GM23338 (cell line): ENCODE measurements around the gene MCAT. TPM values are rescaled to one million over a fixed set of nuclear protein-coding genes. Genes with fewer than 3 reads are reported as not detected.

Experiments used
- ATAC-seq: fragments of 200-7000 bp; cut with Tn5 transposase; 3 replicates; pipeline ENCODE4 v1.9.1; 2020
- DNase-seq: peaks from one replicate; pipeline ENCODE4 v3.0.0-alpha.2; 2015; ENCODE audit warnings: low spot score
- H2AFZ ChIP-seq: fragments of 200-600 bp; sonication (generic); 2 replicates; pipeline ENCODE4 v1.8.0; 2016; ENCODE audit warnings: antibody characterized with exemption, mild to moderate bottlenecking, moderate library complexity
- H3F3A ChIP-seq: fragments of 200-600 bp; sonication (generic); replicated peaks from 2 replicates; pipeline ENCODE4 v1.8.0; 2017; ENCODE audit warnings: antibody characterized with exemption, mixed run types, low read depth
- H3K27ac ChIP-seq: fragments of 200-600 bp; sonication (generic); 2 replicates; pipeline ENCODE4 v1.6.1; 2016; ENCODE audit warnings: low read depth
- H3K27me3 ChIP-seq: fragments of 200-600 bp; sonication (generic); 2 replicates; pipeline ENCODE4 v1.8.0; 2016; ENCODE audit warnings: mild to moderate bottlenecking, mixed run types, moderate library complexity; ENCODE audit not compliant: insufficient read depth
- H3K36me3 ChIP-seq: fragments of 200-600 bp; sonication (generic); 2 replicates; pipeline ENCODE4 v1.8.0; 2016; ENCODE audit warnings: mild to moderate bottlenecking; ENCODE audit not compliant: insufficient read depth
- H3K4me1 ChIP-seq: fragments of 200-600 bp; sonication (generic); 2 replicates; pipeline ENCODE4 v1.8.0; 2016; ENCODE audit warnings: mild to moderate bottlenecking, moderate library complexity; ENCODE audit not compliant: insufficient read depth
- H3K4me2 ChIP-seq: fragments of 200-600 bp; sonication (generic); 2 replicates; pipeline ENCODE4 v1.7.1; 2017; ENCODE audit warnings: mixed run types
- H3K4me3 ChIP-seq: fragments of 200-600 bp; sonication (generic); 2 replicates; pipeline ENCODE4 v1.6.1; 2016; ENCODE audit warnings: mixed run types
- H3K79me2 ChIP-seq: fragments of 200-600 bp; sonication (generic); replicated peaks from 2 replicates; pipeline ENCODE4 v1.8.0; 2017; ENCODE audit warnings: mild to moderate bottlenecking; ENCODE audit not compliant: insufficient read depth
- H3K9me2 ChIP-seq: fragments of 200-600 bp; sonication (generic); 2 replicates; pipeline ENCODE4 v1.8.0; 2017; ENCODE audit not compliant: insufficient read depth
- H4K20me1 ChIP-seq: fragments of 200-600 bp; sonication (generic); replicated peaks from 2 replicates; pipeline ENCODE4 v1.8.0; 2017; ENCODE audit warnings: mild to moderate bottlenecking; ENCODE audit not compliant: insufficient read depth
- H3K27ac Mint-ChIP-seq: 2 replicates; pipeline ENCODE4 v1.8.0; 2020; ENCODE audit warnings: inconsistent platforms, mild to moderate bottlenecking, moderate library complexity, mixed read lengths
- H3K27me3 Mint-ChIP-seq: 3 replicates; pipeline ENCODE4 v1.8.0; 2022; ENCODE audit warnings: low read depth, mild to moderate bottlenecking, moderate library complexity, mixed read lengths, inconsistent platforms; ENCODE audit not compliant: insufficient read depth, poor library complexity
- H3K36me3 Mint-ChIP-seq: 3 replicates; pipeline ENCODE4 v1.8.0; 2021; ENCODE audit warnings: low read depth, mild to moderate bottlenecking, inconsistent platforms, moderate library complexity, mixed read lengths
- H3K4me1 Mint-ChIP-seq: 3 replicates; pipeline ENCODE4 v1.8.0; 2020; ENCODE audit warnings: mild to moderate bottlenecking, inconsistent platforms, mixed read lengths
- H3K4me3 Mint-ChIP-seq: 3 replicates; pipeline ENCODE4 v1.8.0; 2021; ENCODE audit warnings: moderate library complexity, mild to moderate bottlenecking, inconsistent platforms, mixed read lengths
- H3K9me3 Mint-ChIP-seq: 3 replicates; pipeline ENCODE4 v1.8.0; 2020; ENCODE audit warnings: moderate library complexity, mild to moderate bottlenecking, inconsistent platforms, mixed read lengths
- CREB1 ChIP-seq: fragments of 250-450 bp; sonication (Bioruptor Pico); IDR thresholded peaks from 2 replicates; pipeline ENCODE4 v1.5.0; 2020; ENCODE audit warnings: low read depth, mild to moderate bottlenecking, moderate library complexity
- EZH2 ChIP-seq: fragments of 200-600 bp; sonication (generic); IDR thresholded peaks from one replicate; pipeline ENCODE4 v1.8.0; 2017; ENCODE audit warnings: antibody characterized with exemption, mild to moderate bottlenecking, low read depth; ENCODE audit not compliant: unreplicated experiment
- EZH2phosphoT487 ChIP-seq: fragments of 200-600 bp; sonication (generic); IDR thresholded peaks from one replicate; pipeline ENCODE4 v1.8.1; 2018; ENCODE audit warnings: antibody characterized with exemption; ENCODE audit not compliant: unreplicated experiment
- JUNB ChIP-seq: IDR thresholded peaks from one replicate; pipeline ENCODE4 v1.6.1; 2016; ENCODE audit warnings: antibody characterized with exemption; ENCODE audit not compliant: unreplicated experiment
- NANOG ChIP-seq: IDR thresholded peaks from 2 replicates; pipeline ENCODE4 v1.6.1; 2016; ENCODE audit warnings: antibody characterized with exemption, borderline replicate concordance
- POLR2AphosphoS5 ChIP-seq: IDR thresholded peaks from 2 replicates; pipeline ENCODE4 v1.6.1; 2016; ENCODE audit warnings: antibody characterized with exemption, low read depth
- REST ChIP-seq: IDR thresholded peaks from one replicate; pipeline ENCODE4 v1.6.1; 2018; ENCODE audit warnings: antibody characterized with exemption; ENCODE audit not compliant: unreplicated experiment
- STAT1 ChIP-seq: IDR thresholded peaks from one replicate; pipeline ENCODE4 v1.6.1; 2016; ENCODE audit warnings: antibody characterized with exemption; ENCODE audit not compliant: unreplicated experiment
- ZNF331 ChIP-seq: fragments of 250-450 bp; sonication (Bioruptor Pico); IDR thresholded peaks from 2 replicates; pipeline ENCODE4 v1.5.0; 2020; ENCODE audit warnings: low read depth, mild to moderate bottlenecking, moderate library complexity
- polyA plus RNA-seq: library from polyadenylated mRNA; unstranded; fragments of >200 nt; fragmentation: Nextera tagmentation; extraction: Ambion mirVana; gene quantifications from 2 replicates; pipeline ENCODE4 v1.2.1, GENCODE V29; 2016
- total RNA-seq: library from RNA; depleted of rRNA; stranded (reverse); fragments of >200 nt; shearing (Covaris generic); gene quantifications from 2 replicates; pipeline ENCODE4 v1.2.3, GENCODE V29; 2014
- TF ChIP-seq, protein P1 (sequence below): fragments of 250-450 bp; sonication (Bioruptor Pico); IDR thresholded peaks from 2 replicates; pipeline ENCODE4 v1.5.0; 2020; ENCODE audit warnings: mild to moderate bottlenecking, moderate library complexity
- TF ChIP-seq, protein P2 (sequence below): IDR thresholded peaks from 2 replicates; pipeline ENCODE4 v1.6.1; 2016; ENCODE audit warnings: antibody characterized with exemption

The MCAT gene
- total and polyA plus RNA-seq, 2 experiments from 2014 or later: 9.7 to 16.9 TPM

GRCh38 chr22:43176090-43176489, 32.9 kb upstream of the MCAT start:
- H3F3A ChIP-seq: no peaks in the 10 kb centered on the region
- H4K20me1 ChIP-seq: no peaks in the 10 kb centered on the region; the same call in 1 of the 2 replicates
- no peaks in the 10 kb centered on the region for H3K4me1 Mint-ChIP-seq
- H3K27ac Mint-ChIP-seq: no peak overlapping the region
- TF ChIP-seq CREB1 (CRISPR knock-in tag) (no peak), EZH2 (no peak)
- no peak for ATAC-seq
- H2AFZ ChIP-seq: no peak overlapping the region
- no peak overlapping the region for H3K27ac ChIP-seq
- H3K9me3 Mint-ChIP-seq: no peaks in the 10 kb centered on the region; the same call in 2 of the 3 replicates
- peaks cover 78% of the 10 kb centered on the region for H3K36me3 Mint-ChIP-seq
- H3K4me2 ChIP-seq: no peak overlapping the region
- no peaks in the 10 kb centered on the region for H3K27me3 ChIP-seq
- peaks cover 10% of the 10 kb centered on the region for H3K27me3 Mint-ChIP-seq
- no peak for DNase-seq
- no peak overlapping the region for H3K4me3 Mint-ChIP-seq
- peaks cover 11% of the 10 kb centered on the region; the same call in 1 of the 2 replicates for H3K36me3 ChIP-seq
- H3K4me1 ChIP-seq: no peaks in the 10 kb centered on the region
- H3K4me3 ChIP-seq: no peak overlapping the region
- no peaks in the 10 kb centered on the region for H3K79me2 ChIP-seq
- no peaks in the 10 kb centered on the region for H3K9me2 ChIP-seq

- Histone ChIP-seq H3K4me3 (no peak overlapping the region), H3K36me3 (peaks cover 13% of the 10 kb centered on the region; the same call in 1 of the 2 replicates), H3K27ac (no peak overlapping the region), H3K9me2 (no peaks in the 10 kb centered on the region), H3K79me2 (no peaks in the 10 kb centered on the region), H4K20me1 (no peaks in the 10 kb centered on the region; the same call in 1 of the 2 replicates), H3F3A (no peaks in the 10 kb centered on the region), H3K27me3 (no peaks in the 10 kb centered on the region), H2AFZ (no peak overlapping the region), H3K4me2 (no peak overlapping the region), H3K4me1 (no peaks in the 10 kb centered on the region)
- H3K36me3 Mint-ChIP-seq: peaks cover 78% of the 10 kb centered on the region
- no peak overlapping the region for H3K27ac Mint-ChIP-seq
- no peaks in the 10 kb centered on the region for H3K4me1 Mint-ChIP-seq
- H3K4me3 Mint-ChIP-seq: no peak overlapping the region
- H3K9me3 Mint-ChIP-seq: no peaks in the 10 kb centered on the region; the same call in 2 of the 3 replicates
- peaks cover 10% of the 10 kb centered on the region for H3K27me3 Mint-ChIP-seq
- ATAC-seq: no peak
- DNase-seq: no peak
- TF ChIP-seq STAT1 (no peak), EZH2phosphoT487 (no peak), POLR2AphosphoS5 (no peak), REST (no peak), CREB1 (CRISPR knock-in tag) (no peak), ZNF331 (CRISPR knock-in tag) (no peak), EZH2 (no peak), JUNB (no peak), NANOG (no peak)
- TF ChIP-seq, protein P1, sequence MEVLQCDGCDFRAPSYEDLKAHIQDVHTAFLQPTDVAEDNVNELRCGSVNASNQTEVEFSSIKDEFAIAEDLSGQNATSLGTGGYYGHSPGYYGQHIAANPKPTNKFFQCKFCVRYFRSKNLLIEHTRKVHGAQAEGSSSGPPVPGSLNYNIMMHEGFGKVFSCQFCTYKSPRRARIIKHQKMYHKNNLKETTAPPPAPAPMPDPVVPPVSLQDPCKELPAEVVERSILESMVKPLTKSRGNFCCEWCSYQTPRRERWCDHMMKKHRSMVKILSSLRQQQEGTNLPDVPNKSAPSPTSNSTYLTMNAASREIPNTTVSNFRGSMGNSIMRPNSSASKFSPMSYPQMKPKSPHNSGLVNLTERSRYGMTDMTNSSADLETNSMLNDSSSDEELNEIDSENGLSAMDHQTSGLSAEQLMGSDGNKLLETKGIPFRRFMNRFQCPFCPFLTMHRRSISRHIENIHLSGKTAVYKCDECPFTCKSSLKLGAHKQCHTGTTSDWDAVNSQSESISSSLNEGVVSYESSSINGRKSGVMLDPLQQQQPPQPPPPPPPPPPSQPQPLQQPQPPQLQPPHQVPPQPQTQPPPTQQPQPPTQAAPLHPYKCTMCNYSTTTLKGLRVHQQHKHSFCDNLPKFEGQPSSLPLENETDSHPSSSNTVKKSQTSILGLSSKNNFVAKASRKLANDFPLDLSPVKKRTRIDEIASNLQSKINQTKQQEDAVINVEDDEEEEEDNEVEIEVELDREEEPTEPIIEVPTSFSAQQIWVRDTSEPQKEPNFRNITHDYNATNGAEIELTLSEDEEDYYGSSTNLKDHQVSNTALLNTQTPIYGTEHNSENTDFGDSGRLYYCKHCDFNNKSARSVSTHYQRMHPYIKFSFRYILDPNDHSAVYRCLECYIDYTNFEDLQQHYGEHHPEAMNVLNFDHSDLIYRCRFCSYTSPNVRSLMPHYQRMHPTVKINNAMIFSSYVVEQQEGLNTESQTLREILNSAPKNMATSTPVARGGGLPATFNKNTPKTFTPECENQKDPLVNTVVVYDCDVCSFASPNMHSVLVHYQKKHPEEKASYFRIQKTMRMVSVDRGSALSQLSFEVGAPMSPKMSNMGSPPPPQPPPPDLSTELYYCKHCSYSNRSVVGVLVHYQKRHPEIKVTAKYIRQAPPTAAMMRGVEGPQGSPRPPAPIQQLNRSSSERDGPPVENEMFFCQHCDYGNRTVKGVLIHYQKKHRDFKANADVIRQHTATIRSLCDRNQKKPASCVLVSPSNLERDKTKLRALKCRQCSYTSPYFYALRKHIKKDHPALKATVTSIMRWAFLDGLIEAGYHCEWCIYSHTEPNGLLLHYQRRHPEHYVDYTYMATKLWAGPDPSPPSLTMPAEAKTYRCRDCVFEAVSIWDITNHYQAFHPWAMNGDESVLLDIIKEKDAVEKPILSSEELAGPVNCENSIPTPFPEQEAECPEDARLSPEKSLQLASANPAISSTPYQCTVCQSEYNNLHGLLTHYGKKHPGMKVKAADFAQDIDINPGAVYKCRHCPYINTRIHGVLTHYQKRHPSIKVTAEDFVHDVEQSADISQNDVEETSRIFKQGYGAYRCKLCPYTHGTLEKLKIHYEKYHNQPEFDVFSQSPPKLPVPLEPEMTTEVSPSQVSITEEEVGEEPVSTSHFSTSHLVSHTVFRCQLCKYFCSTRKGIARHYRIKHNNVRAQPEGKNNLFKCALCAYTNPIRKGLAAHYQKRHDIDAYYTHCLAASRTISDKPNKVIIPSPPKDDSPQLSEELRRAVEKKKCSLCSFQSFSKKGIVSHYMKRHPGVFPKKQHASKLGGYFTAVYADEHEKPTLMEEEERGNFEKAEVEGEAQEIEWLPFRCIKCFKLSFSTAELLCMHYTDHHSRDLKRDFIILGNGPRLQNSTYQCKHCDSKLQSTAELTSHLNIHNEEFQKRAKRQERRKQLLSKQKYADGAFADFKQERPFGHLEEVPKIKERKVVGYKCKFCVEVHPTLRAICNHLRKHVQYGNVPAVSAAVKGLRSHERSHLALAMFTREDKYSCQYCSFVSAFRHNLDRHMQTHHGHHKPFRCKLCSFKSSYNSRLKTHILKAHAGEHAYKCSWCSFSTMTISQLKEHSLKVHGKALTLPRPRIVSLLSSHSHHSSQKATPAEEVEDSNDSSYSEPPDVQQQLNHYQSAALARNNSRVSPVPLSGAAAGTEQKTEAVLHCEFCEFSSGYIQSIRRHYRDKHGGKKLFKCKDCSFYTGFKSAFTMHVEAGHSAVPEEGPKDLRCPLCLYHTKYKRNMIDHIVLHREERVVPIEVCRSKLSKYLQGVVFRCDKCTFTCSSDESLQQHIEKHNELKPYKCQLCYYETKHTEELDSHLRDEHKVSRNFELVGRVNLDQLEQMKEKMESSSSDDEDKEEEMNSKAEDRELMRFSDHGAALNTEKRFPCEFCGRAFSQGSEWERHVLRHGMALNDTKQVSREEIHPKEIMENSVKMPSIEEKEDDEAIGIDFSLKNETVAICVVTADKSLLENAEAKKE (CRISPR knock-in tag): no peak
- TF ChIP-seq, protein P2, sequence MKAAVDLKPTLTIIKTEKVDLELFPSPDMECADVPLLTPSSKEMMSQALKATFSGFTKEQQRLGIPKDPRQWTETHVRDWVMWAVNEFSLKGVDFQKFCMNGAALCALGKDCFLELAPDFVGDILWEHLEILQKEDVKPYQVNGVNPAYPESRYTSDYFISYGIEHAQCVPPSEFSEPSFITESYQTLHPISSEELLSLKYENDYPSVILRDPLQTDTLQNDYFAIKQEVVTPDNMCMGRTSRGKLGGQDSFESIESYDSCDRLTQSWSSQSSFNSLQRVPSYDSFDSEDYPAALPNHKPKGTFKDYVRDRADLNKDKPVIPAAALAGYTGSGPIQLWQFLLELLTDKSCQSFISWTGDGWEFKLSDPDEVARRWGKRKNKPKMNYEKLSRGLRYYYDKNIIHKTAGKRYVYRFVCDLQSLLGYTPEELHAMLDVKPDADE: no peak
Measured at GRCh38 chr22:43174941-43175531, 31.8 kb upstream of the MCAT start.
